T-cell (primary cell): ENCODE results near the gene LYL1. TPM values are rescaled to one million over a fixed set of nuclear protein-coding genes. Genes with fewer than 3 reads are reported as not detected.
A peak's percentile ranks its signal among the peaks of the same experiment; 100 is the strongest.

Experiments
- ATAC-seq, 4 experiments: fragments of 200-7000 bp in 3 of 4; fragments of 150-1000 bp in 1 of 4; cut with Tn5 transposase; replicated peaks in 1 of 4; 1 replicate in 3 of 4; 2 replicates in 1 of 4; pipeline ENCODE4 v1.10.0; 2021; ENCODE audit warnings: moderate library complexity in 3 of 4, mild to moderate bottlenecking in 2 of 4, moderate number of reproducible peaks in 1 of 4
- CTCF ChIA-PET, 2 donors: fragments of 300-600 bp; sonication (Branson Sonifier 250); formaldehyde crosslinking; loops; one replicate each; lab custom pipeline; 2022; ENCODE audit warnings: antibody characterized with exemption in 2 of 2; lab: Charles Lee
- POLR2A ChIA-PET, 2 donors: fragments of 300-600 bp; sonication (Branson Sonifier 250); formaldehyde crosslinking; loops; one replicate each; lab custom pipeline; 2022; ENCODE audit warnings: antibody characterized with exemption in 2 of 2; lab: Charles Lee
- DNase-seq, 35 experiments: peaks; one replicate each; pipeline versions ENCODE4 v3.0.0 to v3.0.0-alpha.2; 2013 to 2023
- H3K27ac ChIP-seq: one replicate; pipeline ENCODE4 v1.5.1; 2013; ENCODE audit warnings: low read length
- H3K27me3 ChIP-seq, 2 experiments: replicated peaks in 1 of 2; 1 replicate in 1 of 2; 2 replicates in 1 of 2; pipeline versions ENCODE4 v1.6.1 to v1.7.0; 2013; ENCODE audit warnings: low read length in 1 of 2, mixed read lengths in 1 of 2; ENCODE audit not compliant: control insufficient read depth in 2 of 2, insufficient read depth in 2 of 2; ENCODE audit errors: extremely low read depth in 1 of 2
- H3K36me3 ChIP-seq, 2 donors: 1 replicate in 1 of 2; 2 replicates in 1 of 2; pipeline versions ENCODE4 v1.6.1 to v1.7.0; 2013; ENCODE audit warnings: low read length in 1 of 2; ENCODE audit not compliant: control insufficient read depth in 2 of 2, insufficient read depth in 1 of 2; ENCODE audit errors: extremely low read depth in 1 of 2
- H3K4me1 ChIP-seq, 2 experiments: 1 replicate in 1 of 2; 2 replicates in 1 of 2; pipeline versions ENCODE4 v1.6.1 to v1.7.0; 2013; ENCODE audit warnings: low read length in 2 of 2, mixed read lengths in 1 of 2; ENCODE audit not compliant: insufficient read depth in 2 of 2, control insufficient read depth in 1 of 2; ENCODE audit errors: extremely low read depth in 1 of 2
- H3K4me3 ChIP-seq, 2 donors: 1 replicate in 1 of 2; 2 replicates in 1 of 2; pipeline versions ENCODE4 v1.5.1 to v1.7.0; 2013; ENCODE audit warnings: mild to moderate bottlenecking in 2 of 2, low read length in 1 of 2, moderate library complexity in 1 of 2; ENCODE audit not compliant: control insufficient read depth in 1 of 2; ENCODE audit errors: extremely low read depth in 1 of 2
- H3K9me3 ChIP-seq: 2 replicates; pipeline ENCODE4 v1.7.0; 2013
- H3K27ac Mint-ChIP-seq, 2 donors: one replicate each; pipeline ENCODE4 v1.8.0; 2020 to 2021; ENCODE audit warnings: mild to moderate bottlenecking in 2 of 2, mixed read lengths in 2 of 2
- H3K27me3 Mint-ChIP-seq, 2 donors: one replicate each; pipeline ENCODE4 v1.8.0; 2021 to 2022; ENCODE audit warnings: mixed read lengths in 2 of 2
- H3K36me3 Mint-ChIP-seq: one replicate; pipeline ENCODE4 v1.8.0; 2021; ENCODE audit warnings: mixed read lengths
- H3K4me1 Mint-ChIP-seq, 3 donors: one replicate each; pipeline ENCODE4 v1.8.0; 2020 to 2022; ENCODE audit warnings: mixed read lengths in 3 of 3, mild to moderate bottlenecking in 1 of 3
- H3K4me3 Mint-ChIP-seq, 3 donors: one replicate each; pipeline ENCODE4 v1.8.0; 2020 to 2022; ENCODE audit warnings: mild to moderate bottlenecking in 3 of 3, mixed read lengths in 3 of 3, moderate library complexity in 3 of 3
- H3K9me3 Mint-ChIP-seq, 3 donors: one replicate each; pipeline ENCODE4 v1.8.0; 2020 to 2022; ENCODE audit warnings: mixed read lengths in 3 of 3
- WGBS: methylation state at CpG from one replicate; pipeline ENCODE4 v1.1.5; 2013; ENCODE audit warnings: missing lambda C conversion rate; ENCODE audit not compliant: insufficient coverage; 5-methylcytosine and 5-hydroxymethylcytosine counted together
- total RNA-seq, 35 experiments: library from RNA in 6 of 35; stranded (reverse) in 6 of 35; fragments of 120-200 nt in 1 of 35; gene quantifications; one replicate each; pipeline versions ENCODE4 v1.2.1 to v1.2.4 and lab custom pipeline; 2013 to 2026

The LYL1 gene
- total RNA-seq, 5 donors from 2014 or later (not counting 1 experiment from before 2014, with no cell fraction given), result 3.4 to 20.6 (median 15.4) TPM

DNA sequence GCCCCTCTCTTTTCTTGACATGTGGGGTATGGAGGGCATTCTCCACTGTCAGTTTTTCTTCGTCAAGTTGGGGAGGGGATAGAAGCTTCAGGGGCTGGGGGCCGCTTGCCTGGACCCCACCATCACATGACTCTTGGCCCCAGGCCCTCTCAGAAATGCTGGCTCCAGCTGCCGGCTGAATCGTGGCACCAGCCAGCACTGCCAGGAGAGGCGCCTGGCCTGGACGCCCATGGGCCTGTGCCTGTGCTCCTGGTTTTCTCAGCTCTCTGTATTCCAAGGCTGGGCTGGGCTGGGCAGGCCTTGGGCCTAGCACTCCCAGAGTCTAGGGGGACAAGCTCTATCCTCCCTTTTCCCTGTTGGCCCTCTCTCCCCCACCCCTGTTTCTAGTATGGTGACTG, 38.6 kb downstream of the LYL1 start:
- Histone ChIP-seq H3K27ac (no peak overlapping the region), H3K9me3 (no peaks in the 10 kb centered on the region), H3K27me3 (peaks cover 5 to 65% of the 10 kb centered on the region in 2 experiments), H3K4me3 (no peak overlapping the region), H3K4me1 (peaks cover 0 to 19% of the 10 kb centered on the region in 2 experiments), H3K36me3 (no peaks in the 10 kb centered on the region)
- Mint-ChIP-seq H3K27ac (no peak overlapping the region), H3K9me3 (no peaks in the 10 kb centered on the region), H3K4me1 (peaks cover 0 to 9% (median 9%) of the 10 kb centered on the region in 3 donors), H3K27me3 (peaks cover 10 to 23% of the 10 kb centered on the region in 2 donors), H3K36me3 (no peaks in the 10 kb centered on the region), H3K4me3 (no peak overlapping the region)
- POLR2A ChIA-PET, result no interaction called here
- WGBS, result 86% methylated on average over 5 of the region's 6 CpGs
- DNase-seq (no peak), ATAC-seq (no peak)
- CTCF ChIA-PET, result no interaction called here

DNA sequence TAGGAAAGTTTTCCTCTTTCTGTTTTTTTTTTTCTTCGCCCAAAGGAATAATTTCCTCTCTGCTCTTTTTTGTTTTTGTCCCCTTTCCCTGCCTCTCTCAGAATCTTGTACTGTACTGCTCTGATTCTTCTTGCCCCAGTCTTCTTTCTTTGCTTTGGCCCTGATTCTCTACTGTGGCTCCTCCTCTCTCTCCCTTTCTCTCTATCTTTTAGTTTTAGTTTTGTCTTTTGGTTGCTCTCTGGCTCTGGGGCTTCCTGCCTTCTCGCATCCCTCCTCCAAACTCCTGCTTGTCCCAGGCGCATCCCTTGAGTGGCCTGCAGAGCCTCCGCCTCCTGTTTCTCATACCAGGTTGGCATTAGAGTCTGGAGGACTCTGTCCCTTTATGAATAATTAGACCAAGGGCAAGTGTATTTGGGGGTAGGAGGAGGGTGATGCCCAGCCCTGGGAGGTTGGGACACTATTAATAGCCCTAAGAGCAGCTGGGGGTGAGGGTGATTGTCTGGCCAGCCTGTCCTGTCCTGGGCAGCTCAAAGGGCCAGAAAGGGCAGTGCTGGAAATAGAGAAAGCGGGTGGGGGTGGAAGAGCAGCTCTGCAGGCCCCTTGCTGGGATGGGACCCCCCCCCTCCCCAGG, 39.1 kb downstream of the LYL1 start:
- no peaks in the 10 kb centered on the region for H3K36me3 ChIP-seq
- H3K4me1 ChIP-seq, result peaks cover 0 to 19% of the 10 kb centered on the region in 2 experiments
- WGBS, result 80% methylated on average over 1 of the region's 5 CpGs
- ATAC-seq, result no peak
- H3K4me1 Mint-ChIP-seq, result peaks cover 0 to 9% (median 9%) of the 10 kb centered on the region in 3 donors
- DNase-seq, result no peak
- peaks cover 5 to 65% of the 10 kb centered on the region in 2 experiments for H3K27me3 ChIP-seq
- no peaks in the 10 kb centered on the region for H3K9me3 ChIP-seq
- no peak overlapping the region for H3K4me3 Mint-ChIP-seq
- no peak overlapping the region for H3K27ac ChIP-seq
- H3K36me3 Mint-ChIP-seq, result no peaks in the 10 kb centered on the region
- ChIA-PET CTCF (no interaction called here), POLR2A (no interaction called here)
- peaks cover 10 to 23% of the 10 kb centered on the region in 2 donors for H3K27me3 Mint-ChIP-seq
- no peak overlapping the region for H3K4me3 ChIP-seq
- no peak overlapping the region for H3K27ac Mint-ChIP-seq
- no peaks in the 10 kb centered on the region for H3K9me3 Mint-ChIP-seq

DNA sequence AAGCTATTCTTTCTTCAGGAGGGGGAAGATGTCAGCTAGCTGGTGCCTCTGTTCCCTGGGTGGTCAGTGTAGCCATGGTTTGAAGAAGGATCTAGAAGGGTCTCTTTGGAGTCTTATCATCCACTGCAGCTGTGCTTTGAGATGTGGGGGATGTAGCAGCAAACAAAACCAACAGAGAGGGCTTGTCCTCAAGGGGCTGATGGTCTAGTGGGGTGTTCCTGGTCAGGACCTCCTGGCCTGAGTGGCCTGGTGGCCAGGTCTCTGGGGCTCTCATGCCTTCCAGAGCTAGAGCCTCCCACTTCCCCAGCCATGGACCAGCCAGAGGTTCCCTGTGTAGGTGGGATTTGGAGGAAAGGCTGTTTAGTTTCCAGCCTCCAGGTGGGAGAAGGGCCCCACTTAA, 40.3 kb downstream of the LYL1 start:
- H3K9me3 Mint-ChIP-seq, result no peaks in the 10 kb centered on the region
- ChIA-PET POLR2A (no interaction called here), CTCF (interaction anchor here (0.5 to 2.1 kb wide), 5 partner anchors 34 to 97 kb away, joined by 4 to 13 read pairs (median 6); no protein-coding TSS in a partner anchor)
- Histone ChIP-seq H3K27me3 (peaks cover 5 to 66% of the 10 kb centered on the region in 2 experiments), H3K36me3 (no peaks in the 10 kb centered on the region), H3K4me3 (no peak overlapping the region), H3K4me1 (peaks cover 0 to 19% of the 10 kb centered on the region in 2 experiments), H3K27ac (no peak overlapping the region), H3K9me3 (no peaks in the 10 kb centered on the region)
- H3K4me3 Mint-ChIP-seq, result no peak overlapping the region
- DNase-seq, result no peak
- H3K27ac Mint-ChIP-seq, result no peak overlapping the region
- H3K4me1 Mint-ChIP-seq, result peaks cover 0 to 9% (median 9%) of the 10 kb centered on the region in 3 donors
- H3K27me3 Mint-ChIP-seq, result peaks cover 10 to 23% of the 10 kb centered on the region in 2 donors
- ATAC-seq, result no peak
- no peaks in the 10 kb centered on the region for H3K36me3 Mint-ChIP-seq

DNA sequence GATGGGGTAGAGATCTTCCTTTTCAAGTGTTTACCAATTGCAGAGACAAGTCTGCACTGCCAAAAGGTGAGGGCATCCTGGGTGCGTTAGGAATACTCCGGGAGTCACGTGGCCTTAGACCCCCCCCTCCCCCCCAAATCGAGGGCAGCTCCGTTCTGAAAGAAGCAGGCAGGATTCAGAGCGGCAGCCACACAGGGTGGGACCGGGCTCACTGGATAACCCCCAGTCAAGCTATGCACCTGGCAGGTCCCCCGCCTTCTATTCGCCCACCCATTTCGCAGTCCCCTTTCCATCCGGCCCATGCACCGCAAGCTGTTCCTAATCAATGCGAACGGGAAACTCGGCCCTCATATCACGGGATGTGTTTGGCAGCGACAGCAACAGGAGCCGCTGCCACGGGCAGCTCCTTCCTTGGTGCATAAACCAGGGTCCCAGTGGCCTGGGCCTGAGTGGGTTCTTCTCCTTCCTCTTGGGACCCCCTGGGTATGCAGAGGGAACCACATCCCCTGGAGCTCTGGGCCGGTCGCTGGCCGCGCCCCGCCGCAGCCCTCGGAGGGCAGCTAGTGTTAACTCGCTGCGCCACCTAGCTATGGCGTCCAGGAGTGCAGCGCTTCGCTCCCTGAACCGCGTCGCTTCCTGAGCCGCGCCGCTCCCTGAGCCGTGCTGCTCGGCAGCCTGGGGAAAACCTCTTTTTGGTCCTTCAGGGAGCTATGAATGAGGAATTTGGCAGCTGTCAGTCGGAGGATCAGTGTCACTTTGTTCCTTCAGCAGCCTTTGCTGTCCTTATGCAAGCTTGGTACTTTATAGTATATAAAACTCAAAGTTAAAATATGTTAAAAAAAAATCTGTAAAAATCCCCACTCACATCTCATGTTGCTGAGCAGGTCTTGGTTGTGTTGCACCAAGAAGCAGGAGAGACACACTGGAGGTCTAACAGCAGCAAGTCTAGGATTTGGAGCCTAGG, 41.4 kb downstream of the LYL1 start:
- no peaks in the 10 kb centered on the region for H3K9me3 Mint-ChIP-seq
- no peaks in the 10 kb centered on the region for H3K36me3 ChIP-seq
- H3K4me1 ChIP-seq, result peaks cover 0 to 19% of the 10 kb centered on the region in 2 experiments
- peak overlapping the region; percentile 71 to 81 (median 72) for H3K4me3 Mint-ChIP-seq
- H3K9me3 ChIP-seq, result no peaks in the 10 kb centered on the region
- no peaks in the 10 kb centered on the region for H3K36me3 Mint-ChIP-seq
- peaks cover 0 to 9% (median 9%) of the 10 kb centered on the region in 3 donors for H3K4me1 Mint-ChIP-seq
- H3K27ac Mint-ChIP-seq, result no peak overlapping the region
- ATAC-seq (peak; percentile 94 to 98 (median 96)), DNase-seq (peak; percentile 23 to 87 (median 67))
- under 1% methylated on average over 30 of the region's 40 CpGs for WGBS
- peaks cover 10 to 23% of the 10 kb centered on the region in 2 donors for H3K27me3 Mint-ChIP-seq
- CTCF ChIA-PET, result interaction anchor here (0.6 to 2.6 kb wide), 27 partner anchors 8 to 237 kb away, joined by 3 to 32 read pairs (median 5); no protein-coding TSS in a partner anchor
- peak overlapping the region; percentile 53 to 82 for H3K4me3 ChIP-seq
- H3K27me3 ChIP-seq, result peaks cover 5 to 71% of the 10 kb centered on the region in 2 experiments
- H3K27ac ChIP-seq, result no peak overlapping the region
- POLR2A ChIA-PET, result interaction anchor here (0.5 to 0.6 kb wide), 3 partner anchors 85 to 1464 kb away, joined by 3 to 9 read pairs (median 4); no protein-coding TSS in a partner anchor

DNA sequence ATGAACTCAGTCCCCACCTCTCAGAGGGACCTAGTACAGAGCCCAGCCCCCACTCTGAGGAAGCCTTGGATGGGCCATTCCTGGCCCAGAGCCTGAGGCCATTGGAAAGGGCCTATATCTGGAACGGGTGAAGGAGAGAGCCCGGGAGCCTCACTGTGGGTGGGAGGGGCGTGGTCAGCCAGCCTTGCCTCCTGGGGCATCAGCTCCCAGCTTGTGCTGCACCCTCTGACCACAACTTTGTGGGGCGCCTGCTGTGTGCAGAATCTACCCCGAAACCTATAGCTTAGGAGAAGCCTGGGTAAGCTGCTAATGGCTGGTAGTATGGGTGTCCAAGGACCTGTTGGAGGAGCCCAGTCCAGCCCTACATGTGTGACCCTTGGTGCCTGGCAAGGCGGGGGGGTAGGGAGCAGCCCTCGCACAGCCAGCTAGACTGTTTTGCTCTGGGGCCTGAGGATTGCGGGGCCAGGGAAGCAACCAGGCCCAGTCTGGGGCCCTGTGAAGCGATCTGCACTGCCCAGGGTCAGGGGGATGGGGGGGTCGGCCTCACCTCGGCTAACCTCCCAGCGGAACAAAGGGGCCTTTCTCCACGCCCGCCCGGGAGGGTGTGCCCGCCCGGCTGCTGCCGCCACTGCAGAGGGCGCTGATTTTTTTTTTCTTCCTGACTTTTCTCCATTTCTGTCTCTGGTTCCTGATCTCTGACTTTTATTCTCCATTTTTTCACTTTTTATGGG, 42.3 kb downstream of the LYL1 start:
- Mint-ChIP-seq H3K27me3 (peaks cover 10 to 23% of the 10 kb centered on the region in 2 donors), H3K36me3 (no peaks in the 10 kb centered on the region), H3K4me3 (peak overlapping the region; percentile 71 to 81 (median 72)), H3K4me1 (peaks cover 0 to 9% (median 9%) of the 10 kb centered on the region in 3 donors), H3K27ac (no peak overlapping the region), H3K9me3 (no peaks in the 10 kb centered on the region)
- CTCF ChIA-PET, result interaction anchor here (0.6 to 2.6 kb wide), 18 partner anchors 12 to 141 kb away, joined by 3 to 32 read pairs (median 6); partner anchors contain the start of gene SYCE2 (in 1 of the 2)
- 61% methylated on average over 9 of the region's 19 CpGs for WGBS
- Histone ChIP-seq H3K36me3 (no peaks in the 10 kb centered on the region), H3K27ac (no peak overlapping the region), H3K9me3 (no peaks in the 10 kb centered on the region), H3K4me3 (no peak overlapping the region), H3K27me3 (peaks cover 5 to 73% of the 10 kb centered on the region in 2 experiments), H3K4me1 (peaks cover 0 to 19% of the 10 kb centered on the region in 2 experiments)
- DNase-seq (no peak), ATAC-seq (no peak)
- POLR2A ChIA-PET, result no interaction called here
